ENCODE measurements around the gene GMDS. TPM values are rescaled to one million over a fixed set of nuclear protein-coding genes. Genes with fewer than 3 reads are reported as not detected.

The GMDS gene
- polyA plus RNA-seq, 1 donor (not counting 4 experiments of a cell fraction or from before 2014, with no cell fraction given) = 22.1 TPM

- H3K27ac ChIP-seq (ENCODE audit: control insufficient read depth, insufficient read depth, low read length) = no peak overlapping the region
- FAIRE-seq (no peak), DNase-seq (ENCODE audit: low read depth, low spot score) (no peak)
- no peaks in the 10 kb centered on the region for H3K9me1 ChIP-seq (ENCODE audit: control insufficient read depth, extremely low read depth, insufficient read depth, low read length)
- dilution Hi-C loops (cut with MboI; ENCODE audit: extremely low pct_ligation_motif_present, low sequenced_read_pairs) = no loop called here
- no peaks in the 10 kb centered on the region for H3K36me3 ChIP-seq (ENCODE audit: control insufficient read depth in 2 of 2, extremely low read depth in 1 of 2, insufficient read depth in 2 of 2, low read length in 2 of 2)
- TF ChIP-seq EZH2 (IDR thresholded peaks at IDR 0.05; ENCODE audit: low read length) (no peak), CTCF (optimal IDR thresholded peaks at IDR 0.05 in 1 of 3, IDR thresholded peaks at IDR 0.05 in 1 of 3, conservative IDR thresholded peaks at IDR 0.05 in 1 of 3; ENCODE audit: extremely low read depth in 1 of 3, insufficient read depth in 2 of 3, low read length in 3 of 3) (no peak)
- no peak overlapping the region for H2AFZ ChIP-seq (ENCODE audit: control insufficient read depth, low read length)
- peaks cover 25% of the 10 kb centered on the region for H3K4me1 ChIP-seq (ENCODE audit: control insufficient read depth, extremely low read depth, insufficient read depth, low read length)
- H3K4me3 ChIP-seq (ENCODE audit: control insufficient read depth in 2 of 3, extremely low read depth in 1 of 3, insufficient read depth in 2 of 3, low read depth in 1 of 3, low read length in 3 of 3) = no peak overlapping the region
- no peaks in the 10 kb centered on the region for H3K9me3 ChIP-seq (ENCODE audit: control insufficient read depth, low read depth, low read length)
- H3K9ac ChIP-seq (ENCODE audit: control insufficient read depth, extremely low read depth, insufficient read depth, low read length) = no peak overlapping the region
- no peak overlapping the region for H3K4me2 ChIP-seq (ENCODE audit: control insufficient read depth, extremely low read depth, insufficient read depth, low read depth, low read length)
- no peaks in the 10 kb centered on the region for H3K79me2 ChIP-seq (ENCODE audit: control insufficient read depth, insufficient read depth, low read length)
- no peaks in the 10 kb centered on the region for H4K20me1 ChIP-seq (ENCODE audit: control insufficient read depth, extremely low read depth, insufficient read depth, low read length)
- H3K27me3 ChIP-seq (ENCODE audit: control insufficient read depth, extremely low read depth, insufficient read depth, low read length) = no peaks in the 10 kb centered on the region
These were observed 537.3 kb downstream of the GMDS start for GRCh38 chr6:1708122-1708521.

GRCh38 chr6:1705630-1706029, 539.8 kb downstream of the GMDS start:
- Histone ChIP-seq H3K4me2 (ENCODE audit: control insufficient read depth, extremely low read depth, insufficient read depth, low read depth, low read length) (no peak overlapping the region), H3K36me3 (ENCODE audit: control insufficient read depth in 2 of 2, extremely low read depth in 1 of 2, insufficient read depth in 2 of 2, low read length in 2 of 2) (no peaks in the 10 kb centered on the region), H3K79me2 (ENCODE audit: control insufficient read depth, insufficient read depth, low read length) (no peaks in the 10 kb centered on the region), H3K9me1 (ENCODE audit: control insufficient read depth, extremely low read depth, insufficient read depth, low read length) (no peaks in the 10 kb centered on the region), H3K9me3 (ENCODE audit: control insufficient read depth, low read depth, low read length) (no peaks in the 10 kb centered on the region), H3K4me3 (ENCODE audit: control insufficient read depth in 2 of 3, extremely low read depth in 1 of 3, insufficient read depth in 2 of 3, low read depth in 1 of 3, low read length in 3 of 3) (no peak overlapping the region), H2AFZ (ENCODE audit: control insufficient read depth, low read length) (no peak overlapping the region), H3K4me1 (ENCODE audit: control insufficient read depth, extremely low read depth, insufficient read depth, low read length) (peaks cover 36% of the 10 kb centered on the region), H3K27ac (ENCODE audit: control insufficient read depth, insufficient read depth, low read length) (no peak overlapping the region), H3K9ac (ENCODE audit: control insufficient read depth, extremely low read depth, insufficient read depth, low read length) (no peak overlapping the region), H4K20me1 (ENCODE audit: control insufficient read depth, extremely low read depth, insufficient read depth, low read length) (no peaks in the 10 kb centered on the region), H3K27me3 (ENCODE audit: control insufficient read depth, extremely low read depth, insufficient read depth, low read length) (no peaks in the 10 kb centered on the region)
- FAIRE-seq (no peak), DNase-seq (ENCODE audit: low read depth, low spot score) (no peak)
- no peak for TF ChIP-seq CTCF (optimal IDR thresholded peaks at IDR 0.05 in 1 of 3, IDR thresholded peaks at IDR 0.05 in 1 of 3, conservative IDR thresholded peaks at IDR 0.05 in 1 of 3; ENCODE audit: extremely low read depth in 1 of 3, insufficient read depth in 2 of 3, low read length in 3 of 3)
- TF ChIP-seq EZH2 (IDR thresholded peaks at IDR 0.05; ENCODE audit: low read length) = no peak
- dilution Hi-C loops (cut with MboI; ENCODE audit: extremely low pct_ligation_motif_present, low sequenced_read_pairs) = no loop called here

Measured in keratinocyte (primary cell).